HG02759 (cell line): ENCODE data around the gene GFI1.
A peak's percentile ranks its signal among the peaks of the same experiment; 100 is the strongest.
"Not testable (repeated sequence)": the region's sequence is repeated elsewhere in the genome, so short reads cannot be mapped to it uniquely, and the experiment has no call there.

Experiments used
- ATAC-seq: cut with Tn5 transposase; IDR thresholded peaks from one replicate; pipeline ENCODE4 v1.9.1; 2021; ENCODE audit warnings: mild to moderate bottlenecking, moderate library complexity; ENCODE audit not compliant: unreplicated experiment

Gene GFI1

GRCh38 chr1:92466683-92467352, 19.9 kb downstream of the GFI1 start:
- no peak for ATAC-seq

GRCh38 chr1:92465256-92465647, 21.5 kb downstream of the GFI1 start:
- ATAC-seq = no peak

DNA sequence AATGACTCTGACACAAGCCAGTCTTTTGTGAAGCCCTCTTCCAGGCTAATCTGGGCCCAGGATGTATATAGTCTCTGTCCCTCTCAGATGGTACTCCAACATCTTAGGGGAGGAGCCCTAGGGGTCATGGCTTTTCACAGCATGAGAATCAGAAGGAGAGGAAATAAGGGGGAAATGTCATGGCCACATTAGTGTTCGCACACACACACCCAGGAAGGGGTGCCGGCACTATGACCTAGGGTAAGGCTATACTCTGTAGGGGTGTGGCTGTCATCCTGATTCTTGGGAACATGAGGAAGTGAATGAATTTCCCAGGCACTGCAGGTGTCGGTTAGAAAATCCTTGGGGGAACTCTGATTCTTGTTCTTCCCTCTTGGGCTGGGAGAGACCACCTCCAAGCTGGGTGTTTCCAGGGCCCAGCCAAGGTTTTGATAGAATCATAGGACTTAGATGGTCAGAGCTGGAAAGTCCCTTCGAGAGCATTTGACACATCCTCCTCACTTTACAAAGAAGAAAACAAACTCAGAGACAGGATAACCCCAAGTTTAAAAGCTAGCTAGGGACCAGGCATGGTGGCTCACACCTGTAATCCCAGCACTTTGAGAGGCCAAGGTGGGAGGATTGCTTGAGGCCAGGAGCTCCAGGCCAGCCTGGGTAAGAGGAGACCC, 22.0 kb downstream of the GFI1 start:
- ATAC-seq = no peak

GRCh38 chr1:92461364-92462097, 25.2 kb downstream of the GFI1 start:
- peak; percentile 65 for ATAC-seq

- ATAC-seq = no peak
These were observed 26.8 kb downstream of the GFI1 start for GRCh38 chr1:92459871-92460320.

- ATAC-seq = no peak
These were observed 28.6 kb downstream of the GFI1 start for GRCh38 chr1:92458146-92458545.

GRCh38 chr1:92447976-92448375, 38.7 kb downstream of the GFI1 start:
- ATAC-seq = no peak

GRCh38 chr1:92447033-92447681, 39.6 kb downstream of the GFI1 start:
- no peak for ATAC-seq

DNA sequence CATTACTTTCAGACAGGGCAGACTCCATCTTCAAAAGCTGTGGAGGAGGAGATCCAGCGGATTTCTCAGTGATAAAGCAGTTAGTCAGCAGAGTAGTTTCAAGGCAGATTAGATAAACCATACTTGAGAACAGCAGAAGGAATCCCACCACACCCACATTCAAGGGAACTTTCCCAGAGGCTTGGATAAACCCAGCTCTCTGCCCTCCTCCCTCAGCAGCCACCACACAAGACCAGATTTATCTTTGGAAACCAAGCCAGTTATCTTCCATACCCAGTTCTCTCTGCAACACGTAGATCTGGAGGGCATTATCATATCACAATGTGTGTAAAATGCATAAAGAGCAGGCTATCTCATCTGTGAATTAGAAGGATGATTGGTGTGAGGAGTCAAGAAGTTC, 40.2 kb downstream of the GFI1 start:
- ATAC-seq = no peak

DNA sequence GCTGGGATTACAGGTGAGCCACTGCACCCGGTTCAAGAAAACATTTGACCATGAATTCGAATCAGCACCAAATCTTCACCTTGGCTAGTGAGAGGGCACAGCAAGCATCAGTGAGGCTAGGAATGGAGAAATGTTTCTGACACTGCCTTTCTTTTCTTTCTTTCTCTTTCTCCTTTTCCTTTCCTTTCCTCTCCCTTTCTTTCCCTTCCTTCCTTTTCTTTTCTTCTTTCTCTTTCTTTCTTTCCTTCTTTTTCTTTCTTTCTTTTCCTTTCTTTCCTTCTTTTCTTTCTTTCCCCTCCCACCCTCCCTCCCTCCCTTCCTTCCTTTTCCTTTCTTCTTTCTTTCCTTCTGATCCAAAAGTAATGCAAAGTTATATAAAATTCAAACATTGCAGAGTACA, 40.9 kb downstream of the GFI1 start:
- ATAC-seq = no peak

GRCh38 chr1:92444351-92444750, 42.4 kb downstream of the GFI1 start:
- no peak for ATAC-seq

DNA sequence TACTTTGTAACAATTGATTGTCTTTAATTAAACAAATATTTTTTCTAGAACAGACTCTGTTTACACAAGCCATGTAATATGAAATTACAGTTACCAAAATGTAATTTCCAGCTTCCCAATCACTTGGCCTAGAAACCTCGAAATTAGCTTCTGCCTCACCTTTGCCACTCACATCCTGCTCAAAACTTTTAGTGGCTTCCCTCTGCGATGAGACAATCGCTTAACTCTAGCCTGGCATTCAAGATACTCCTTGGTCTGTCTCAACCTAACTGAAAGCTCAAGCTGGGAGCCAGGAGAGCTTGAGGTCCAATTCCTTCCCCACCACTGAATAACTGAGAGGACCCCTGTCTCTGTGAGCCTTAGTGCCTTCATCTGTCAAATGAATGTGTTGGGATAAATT, 42.8 kb downstream of the GFI1 start:
- no peak for ATAC-seq

- no peak for ATAC-seq
These were observed 44.4 kb downstream of the GFI1 start for GRCh38 chr1:92442351-92442750.

DNA sequence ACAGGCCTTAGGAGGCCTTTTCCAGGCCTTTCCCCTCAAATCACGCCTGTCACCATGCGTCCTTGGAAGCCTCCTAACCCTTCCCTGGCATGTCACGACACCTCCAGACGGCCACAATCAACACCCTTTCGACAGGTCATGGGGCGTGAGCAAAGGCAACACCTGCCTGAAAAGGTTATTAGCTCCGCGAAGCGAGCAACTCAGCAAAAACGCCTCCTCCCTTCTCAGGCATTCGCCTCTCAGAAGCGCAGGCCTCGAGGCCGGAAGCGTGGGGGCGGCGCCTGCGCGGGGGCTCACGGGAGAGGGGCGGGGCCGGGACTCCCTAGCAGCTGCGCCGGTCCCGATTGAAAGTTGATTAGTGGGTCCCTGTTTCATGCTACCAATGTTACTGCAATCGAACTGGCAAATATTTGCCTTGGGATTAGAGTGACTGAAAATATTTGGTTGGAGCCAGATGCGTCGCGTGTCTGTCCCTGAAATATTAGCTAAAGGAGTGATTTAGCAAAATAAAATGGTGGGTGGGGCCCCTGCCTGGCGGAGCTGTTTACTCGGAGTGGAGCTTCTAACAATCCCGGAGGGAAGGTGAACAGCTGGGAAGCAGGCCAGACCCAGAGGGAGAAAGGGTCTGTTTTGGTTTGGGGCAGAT, 44.9 kb downstream of the GFI1 start:
- no peak for ATAC-seq

DNA sequence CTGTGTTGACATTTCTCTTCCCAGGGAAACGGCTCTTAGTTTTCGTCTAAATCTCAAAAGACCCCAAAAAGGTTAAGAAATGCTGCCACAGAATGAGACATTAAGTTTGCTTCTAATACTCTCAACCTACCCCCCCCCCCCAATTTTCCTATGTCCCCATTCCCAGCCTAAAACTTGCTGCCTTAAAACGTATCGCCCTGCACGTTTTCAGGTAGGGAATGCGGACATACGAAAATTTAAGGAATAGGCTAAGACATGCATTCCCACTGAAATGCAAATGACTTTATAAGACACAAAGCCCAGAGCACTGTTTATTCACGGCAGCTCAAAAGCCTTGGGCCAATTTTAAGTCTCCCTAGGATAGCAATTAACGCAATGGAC, 45.4 kb downstream of the GFI1 start:
- no peak for ATAC-seq

GRCh38 chr1:92439291-92439690, 47.4 kb downstream of the GFI1 start:
- ATAC-seq = no peak

GRCh38 chr1:92434572-92434971, 52.2 kb downstream of the GFI1 start:
- ATAC-seq = not testable (repeated sequence)

GRCh38 chr1:92430030-92430429, 56.7 kb downstream of the GFI1 start:
- no peak for ATAC-seq

GRCh38 chr1:92425617-92426016, 61.1 kb downstream of the GFI1 start:
- no peak for ATAC-seq
